ENCODE measurements around the gene TYMP.

GRCh38 chr22:50524676-50525103 is 5.1 kb downstream of the TYMP start:
- TF ChIP-seq TRIM28 (IDR thresholded peaks at IDR 0.05; ENCODE audit: borderline replicate concordance, low read length) (no peak), TSHZ1 (tag by site-specific recombination; IDR thresholded peaks at IDR 0.05; ENCODE audit: borderline replicate concordance) (no peak), HOXA7 (CRISPR knock-in tag; IDR thresholded peaks at IDR 0.05; ENCODE audit: borderline replicate concordance) (no peak), ZNF114 (tag by site-specific recombination; IDR thresholded peaks at IDR 0.05) (no peak), ZNF138 (tag by site-specific recombination; IDR thresholded peaks at IDR 0.05; ENCODE audit: borderline replicate concordance) (no peak), CTCF (tag by site-specific recombination; IDR thresholded peaks at IDR 0.05) (no peak)
